ENCODE measurements around the gene NMT1.

NMT1 gene

DNA sequence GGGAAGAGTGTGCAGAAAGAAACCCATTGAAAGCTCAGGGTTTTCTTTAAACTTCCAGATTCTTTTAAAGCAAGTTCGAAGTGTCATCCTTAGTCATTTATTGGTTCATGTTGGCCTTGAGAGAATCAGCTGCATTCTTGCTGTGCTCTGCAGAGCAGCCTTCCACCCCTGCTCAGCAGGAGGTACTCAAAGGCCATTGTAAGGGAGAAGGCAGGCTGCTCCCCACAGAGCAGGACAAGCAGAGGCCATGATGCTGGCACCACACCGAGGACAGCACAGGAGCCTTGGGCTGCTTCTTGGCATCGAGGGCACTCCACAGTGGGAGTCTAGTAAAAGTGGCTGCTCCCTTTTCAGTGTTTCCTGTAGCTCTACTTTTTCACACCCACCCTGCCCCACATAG is 29.6 kb downstream of the NMT1 start:
- no peak for DNase-seq (ENCODE audit: low read depth)
- H3K4me3 ChIP-seq (replicated peaks; ENCODE audit: low read depth, low read length) = no peak overlapping the region
- TF ChIP-seq CTCF (IDR thresholded peaks at IDR 0.05; ENCODE audit: low read length, missing control alignments) = no peak

DNA sequence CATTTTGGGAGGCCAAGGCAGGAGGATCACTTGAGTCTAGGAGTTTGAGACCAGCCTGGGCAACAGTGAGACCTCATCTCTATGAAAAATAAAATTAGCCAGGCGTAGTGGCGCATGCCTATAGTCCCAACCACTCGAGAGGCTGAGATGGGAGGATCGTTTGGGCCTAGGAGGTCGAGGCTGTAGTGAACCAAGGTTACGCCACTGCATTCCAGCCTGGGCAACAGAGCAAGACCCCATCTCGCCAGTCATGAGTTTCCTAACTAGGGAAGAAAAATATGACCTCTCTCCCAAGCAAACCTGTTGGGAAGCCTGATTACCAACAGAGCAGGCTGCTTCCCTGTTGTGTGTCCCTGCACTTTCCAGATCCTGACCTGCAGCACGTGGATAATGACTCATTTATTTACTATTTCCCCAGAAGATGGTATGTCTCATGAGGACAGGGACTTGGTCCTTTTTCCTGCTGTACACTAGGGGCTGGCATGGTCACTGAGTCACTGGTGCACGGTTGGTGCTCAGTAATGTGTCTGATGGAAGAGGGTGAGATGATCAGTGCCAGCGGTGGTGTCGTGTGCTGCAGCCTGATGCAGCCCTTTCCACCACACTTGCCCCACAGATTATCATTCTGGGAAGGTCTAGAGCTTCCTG is 30.8 kb downstream of the NMT1 start:
- no peak overlapping the region for H3K4me3 ChIP-seq (replicated peaks; ENCODE audit: low read depth, low read length)
- no peak for TF ChIP-seq CTCF (IDR thresholded peaks at IDR 0.05; ENCODE audit: low read length, missing control alignments)
- DNase-seq (ENCODE audit: low read depth) = peak; percentile 25

- no peak overlapping the region for H3K4me3 ChIP-seq (replicated peaks; ENCODE audit: low read depth, low read length)
- no peak for TF ChIP-seq CTCF (IDR thresholded peaks at IDR 0.05; ENCODE audit: low read length, missing control alignments)
- peak; percentile 98 for DNase-seq (ENCODE audit: low read depth)
Measured at GRCh38 chr17:45092911-45093430, 31.9 kb downstream of the NMT1 start.

DNA sequence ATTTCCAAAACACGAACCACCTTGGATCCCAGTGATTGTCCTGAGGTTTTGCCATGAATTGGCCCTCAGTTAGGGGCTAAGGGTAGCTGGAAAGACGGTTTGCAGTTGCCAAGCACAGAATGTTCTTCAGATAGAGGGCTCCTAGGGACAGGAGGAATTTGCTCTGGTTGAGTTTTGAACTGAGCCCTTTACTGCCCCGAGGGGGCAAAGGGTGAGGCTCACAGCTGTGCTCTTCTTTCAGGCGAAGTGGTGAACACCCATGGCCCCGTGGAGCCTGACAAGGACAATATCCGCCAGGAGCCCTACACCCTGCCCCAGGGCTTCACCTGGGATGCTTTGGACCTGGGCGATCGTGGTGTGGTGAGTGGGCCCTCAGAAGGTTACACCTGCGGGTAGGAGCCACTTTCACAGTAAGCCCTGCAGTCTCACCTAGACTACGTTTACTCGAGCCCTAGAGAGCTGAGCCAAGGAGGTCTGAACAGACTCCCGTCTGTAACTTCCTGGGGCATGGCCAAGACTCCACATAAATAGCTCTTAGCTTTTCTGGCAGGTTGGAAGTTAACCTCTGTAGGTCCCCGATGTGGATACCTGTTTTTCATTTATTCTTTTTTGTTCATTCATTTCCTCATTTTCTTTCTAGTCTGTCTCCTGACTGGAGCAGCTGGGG is 32.5 kb downstream of the NMT1 start:
- TF ChIP-seq CTCF (IDR thresholded peaks at IDR 0.05; ENCODE audit: low read length, missing control alignments) = no peak
- no peak overlapping the region for H3K4me3 ChIP-seq (replicated peaks; ENCODE audit: low read depth, low read length)
- no peak for DNase-seq (ENCODE audit: low read depth)

GRCh38 chr17:45096141-45096540 is 35.0 kb downstream of the NMT1 start:
- H3K4me3 ChIP-seq (replicated peaks; ENCODE audit: low read depth, low read length) = no peak overlapping the region
- TF ChIP-seq CTCF (IDR thresholded peaks at IDR 0.05; ENCODE audit: low read length, missing control alignments) = peak; percentile 70
- peak; percentile 55 for DNase-seq (ENCODE audit: low read depth)

- no peak overlapping the region for H3K4me3 ChIP-seq (replicated peaks; ENCODE audit: low read depth, low read length)
- no peak for DNase-seq (ENCODE audit: low read depth)
- no peak for TF ChIP-seq CTCF (IDR thresholded peaks at IDR 0.05; ENCODE audit: low read length, missing control alignments)
Measured at GRCh38 chr17:45096926-45097325, 35.8 kb downstream of the NMT1 start.

All from fibroblast of pulmonary artery (primary cell).